Pons (tissue), 1 donor: ENCODE measurements around the gene CNIH3.

Experiments
- DNase-seq: peaks from one replicate; pipeline ENCODE4 v3.0.0-alpha.2; 2016; ENCODE audit warnings: low spot score

The CNIH3 gene

DNA sequence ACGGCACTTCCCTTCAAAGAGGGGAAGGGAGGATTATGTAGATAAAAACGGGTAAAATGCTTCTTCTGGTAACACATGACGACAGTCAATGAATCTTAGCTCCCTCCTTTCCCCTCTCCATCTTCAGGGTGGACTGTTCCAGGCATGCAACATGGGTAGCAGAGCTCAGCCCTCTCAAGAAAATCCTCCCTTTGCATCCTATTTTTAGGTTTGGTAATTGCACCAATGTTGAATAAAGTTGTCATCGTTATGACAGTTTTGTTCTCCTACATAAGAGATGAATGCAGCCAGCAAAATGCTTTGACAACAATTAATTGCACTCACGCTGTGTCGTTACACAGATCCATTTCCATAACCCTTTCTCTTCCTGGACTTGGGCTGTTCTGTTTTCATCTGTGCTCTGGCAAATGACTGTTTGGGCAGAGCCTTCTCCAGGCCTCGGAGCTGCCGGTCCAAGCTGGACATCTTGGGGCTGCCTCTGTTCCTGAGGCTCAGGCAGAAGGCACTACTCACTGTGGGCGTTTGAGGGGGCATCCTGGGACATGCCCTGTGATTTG lies 127.6 kb downstream of the CNIH3 start:
- DNase-seq, result no peak

DNA sequence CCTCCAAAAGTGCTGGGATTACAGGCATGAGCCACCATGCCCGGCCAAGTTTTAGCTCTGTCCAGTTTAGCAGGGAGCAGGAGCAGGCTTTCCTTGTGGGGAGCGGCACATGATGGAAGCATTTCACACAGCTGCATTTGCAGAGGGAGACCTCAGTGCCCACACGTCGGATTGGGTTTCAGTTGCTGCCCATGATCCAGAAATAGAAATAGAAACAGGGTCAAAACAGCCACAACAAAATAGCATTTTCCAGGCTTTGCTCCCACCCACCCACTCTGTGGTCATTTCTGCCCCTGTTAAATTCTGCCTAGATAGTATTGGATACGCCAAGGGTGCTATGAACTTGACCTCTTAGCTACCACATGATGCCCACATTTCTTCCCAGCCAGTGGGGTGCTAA lies 128.4 kb downstream of the CNIH3 start:
- DNase-seq, result no peak

DNA sequence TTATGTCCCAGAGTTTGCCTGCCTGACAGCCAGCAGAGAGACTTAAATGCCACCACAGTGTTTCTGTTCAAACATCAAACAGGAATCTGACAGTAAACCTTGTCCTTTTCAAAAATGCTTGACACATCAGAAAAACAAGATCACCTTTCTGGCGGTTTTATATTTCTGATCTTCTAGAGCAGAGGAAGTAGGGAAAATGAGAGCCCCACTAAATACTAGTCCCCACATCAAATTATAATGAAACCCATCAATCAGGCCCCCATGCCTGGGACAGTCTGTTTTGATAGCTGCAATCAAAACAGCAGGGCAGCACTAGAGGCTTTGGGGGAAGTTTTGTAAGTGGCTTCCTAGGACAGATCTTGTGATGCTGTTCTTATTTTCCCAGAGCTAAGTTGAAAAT lies 129.3 kb downstream of the CNIH3 start:
- no peak for DNase-seq

DNA sequence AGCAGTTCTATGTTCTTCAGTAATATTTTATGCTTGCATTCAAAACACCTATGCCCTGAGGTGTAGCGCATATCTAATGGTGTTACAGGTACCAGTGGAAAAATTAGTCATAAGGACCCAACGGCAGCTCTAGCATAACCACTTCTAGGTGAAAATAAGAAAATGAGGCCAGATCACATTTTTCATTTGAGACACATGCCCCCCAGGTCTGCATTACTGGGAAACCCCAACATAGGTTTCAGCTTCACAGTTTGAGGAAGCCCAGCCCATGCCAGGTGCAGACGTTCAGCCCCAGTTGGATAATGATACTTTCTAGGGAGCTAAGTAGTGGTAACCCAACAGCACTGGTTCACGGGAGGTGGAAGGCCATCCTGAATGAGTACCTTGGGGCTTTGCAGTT lies 129.8 kb downstream of the CNIH3 start:
- no peak for DNase-seq

DNA sequence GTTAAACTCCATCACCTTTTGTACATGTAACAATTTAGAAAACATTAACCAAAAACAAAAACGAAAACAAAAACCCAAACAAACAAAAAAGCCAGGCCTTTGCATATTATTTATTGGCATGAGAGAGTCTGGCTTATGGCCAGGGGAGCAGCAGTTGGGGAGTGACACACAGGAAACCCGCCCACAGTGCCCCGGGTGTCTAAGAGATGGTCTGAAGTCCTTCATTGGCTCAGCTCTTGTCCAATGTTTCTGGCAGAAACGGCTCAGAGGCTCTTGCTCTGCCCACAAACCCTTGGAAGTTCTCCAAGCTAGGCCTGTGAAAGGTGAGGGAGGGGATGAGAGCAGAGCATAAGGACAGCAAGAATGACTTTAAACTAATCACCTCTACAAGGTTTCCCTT lies 131.5 kb downstream of the CNIH3 start:
- no peak for DNase-seq

DNA sequence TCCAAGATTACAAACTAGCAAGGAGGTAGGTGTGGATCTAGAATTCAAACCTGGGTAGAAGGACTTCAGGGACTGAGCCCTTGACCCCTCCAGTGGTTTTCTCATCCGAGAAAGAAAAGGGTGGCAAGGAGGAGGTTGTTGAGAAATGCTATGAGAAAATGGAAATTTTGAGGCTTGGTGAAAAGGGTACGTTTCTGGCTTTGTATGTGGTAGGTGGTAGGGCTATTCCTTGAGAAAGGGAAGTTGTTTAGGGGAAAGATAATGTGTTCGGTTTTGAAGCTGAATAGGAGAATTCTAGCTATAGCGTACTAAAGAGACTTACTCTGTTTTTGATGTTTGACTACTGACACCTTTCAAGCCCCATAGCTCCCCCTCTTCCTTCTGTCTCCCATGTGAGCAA lies 133.8 kb downstream of the CNIH3 start:
- DNase-seq, result no peak

DNA sequence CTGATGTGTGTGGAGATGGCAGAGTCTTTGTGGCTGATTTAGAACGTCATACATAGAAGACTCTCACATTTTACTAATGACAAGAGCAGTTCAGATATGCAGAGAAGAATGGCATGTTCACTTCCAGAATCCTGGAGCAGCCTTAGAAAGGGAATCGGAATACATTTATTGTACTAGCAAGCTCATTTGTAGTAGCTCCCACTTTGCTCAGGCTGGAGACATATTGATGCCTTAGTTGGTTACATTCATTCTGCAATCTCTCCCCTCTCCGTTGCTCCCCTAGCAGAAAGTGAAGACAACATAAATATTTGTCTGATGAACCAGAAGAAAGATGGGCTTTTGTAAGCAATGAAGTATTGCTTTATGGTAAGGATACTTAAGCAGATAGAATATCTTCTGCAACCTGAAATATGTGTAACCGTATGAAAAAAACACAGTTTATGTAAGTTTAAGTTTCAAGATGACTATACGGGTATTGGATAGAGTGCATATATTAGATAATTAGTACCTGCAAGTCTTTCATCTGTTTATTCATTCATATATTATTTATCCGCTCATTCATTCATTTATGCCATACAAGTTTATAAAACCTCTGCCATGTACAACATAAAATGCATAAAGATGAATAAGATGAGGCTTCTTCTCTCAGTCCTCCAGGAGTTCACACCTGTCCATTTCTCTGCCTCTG lies 135.7 kb downstream of the CNIH3 start:
- no peak for DNase-seq

DNA sequence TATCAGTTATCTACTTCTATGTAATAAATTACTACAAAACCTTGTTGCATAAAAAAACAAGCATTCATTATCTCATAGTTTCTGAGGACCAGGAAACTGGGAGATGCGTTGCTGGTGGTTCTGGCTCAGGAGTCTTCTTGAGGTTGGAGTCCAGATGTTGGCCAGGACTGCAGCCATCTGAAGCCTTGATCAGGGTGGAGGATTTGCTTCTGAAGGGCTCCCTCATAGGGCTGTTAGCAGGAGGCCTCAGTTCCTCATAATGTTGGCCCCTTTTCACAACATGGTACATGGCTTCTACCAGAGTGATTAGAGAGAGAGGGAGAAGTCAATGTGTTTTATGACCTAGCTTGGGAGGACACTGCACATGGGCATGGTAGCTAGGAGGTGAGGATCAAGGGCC lies 137.4 kb downstream of the CNIH3 start:
- no peak for DNase-seq

DNA sequence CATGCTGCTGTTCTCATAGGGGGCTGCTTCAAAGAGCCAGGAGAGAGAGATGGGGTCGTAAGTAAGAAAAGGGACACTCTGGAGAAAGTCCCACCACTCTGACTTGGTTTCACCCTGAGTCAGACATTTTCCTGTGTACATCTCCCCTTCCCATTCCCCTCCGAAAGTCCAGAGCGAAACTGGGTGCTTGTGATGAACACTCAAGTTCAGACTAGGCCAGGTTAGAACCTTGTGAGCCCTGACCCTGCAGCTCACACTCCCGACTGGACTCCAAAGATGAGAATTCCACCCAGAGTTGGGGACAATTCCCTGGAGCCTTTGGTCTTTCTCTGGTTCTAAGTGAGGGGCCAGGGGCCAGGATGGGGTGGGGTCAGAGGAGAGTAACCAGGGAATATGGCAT lies 139.5 kb downstream of the CNIH3 start:
- DNase-seq, result no peak

DNA sequence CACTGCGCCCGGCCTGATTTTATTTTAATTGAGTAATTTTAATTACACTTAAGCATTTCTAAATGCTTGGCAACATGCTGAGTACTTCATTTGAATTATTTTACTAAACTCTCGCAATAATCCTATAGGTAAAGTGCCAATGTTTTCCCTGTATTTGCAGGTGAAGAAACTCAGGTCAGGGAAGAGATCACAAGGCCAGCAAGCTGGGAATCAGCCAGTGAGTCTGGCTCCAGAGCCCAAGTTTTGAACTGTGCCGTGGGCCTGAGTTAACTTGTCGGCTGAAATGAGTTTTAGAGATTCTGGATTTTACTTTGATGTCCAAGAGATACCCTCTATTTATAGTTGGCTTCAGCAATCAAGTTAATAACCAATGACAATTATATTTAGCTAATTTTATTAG lies 141.4 kb downstream of the CNIH3 start:
- no peak for DNase-seq

DNA sequence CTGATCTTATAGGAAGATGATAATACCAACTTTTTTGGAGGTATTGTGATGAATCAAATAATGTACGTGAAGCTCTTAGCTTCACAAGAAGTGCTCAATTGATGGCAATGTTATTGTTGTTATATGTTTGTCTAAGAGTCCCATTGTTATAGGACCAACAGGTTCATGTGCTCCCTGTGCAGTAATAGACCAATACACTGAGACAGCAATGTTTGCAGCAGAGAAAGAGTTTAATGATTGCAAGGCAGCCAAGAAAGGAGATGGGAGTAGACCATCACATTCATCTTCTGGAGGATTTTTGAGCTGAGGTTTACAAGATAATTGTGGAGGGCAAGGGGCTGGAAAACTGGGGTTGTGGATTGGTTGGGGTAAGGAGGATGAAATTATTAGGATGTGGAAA lies 143.0 kb downstream of the CNIH3 start:
- no peak for DNase-seq

DNA sequence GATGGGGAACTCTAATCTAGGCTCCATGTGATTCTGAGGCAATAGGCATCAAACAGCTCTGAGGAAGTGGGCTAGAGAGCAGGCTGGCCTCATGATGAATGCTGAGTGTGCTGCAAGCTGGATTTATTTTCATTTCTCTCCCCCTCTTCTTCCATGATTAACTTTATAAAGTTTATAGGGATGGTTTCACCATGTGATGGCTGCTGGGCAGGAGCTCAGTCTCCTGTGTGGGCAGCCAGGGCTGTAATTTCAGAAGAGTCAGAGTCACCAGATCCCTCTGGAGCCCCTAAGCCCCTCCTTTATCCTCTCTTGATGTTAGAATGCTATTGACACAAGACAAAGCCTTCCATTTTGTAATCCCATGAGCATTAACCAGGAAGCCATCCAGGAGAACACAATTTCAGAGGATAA lies 143.6 kb downstream of the CNIH3 start:
- DNase-seq, result no peak

DNA sequence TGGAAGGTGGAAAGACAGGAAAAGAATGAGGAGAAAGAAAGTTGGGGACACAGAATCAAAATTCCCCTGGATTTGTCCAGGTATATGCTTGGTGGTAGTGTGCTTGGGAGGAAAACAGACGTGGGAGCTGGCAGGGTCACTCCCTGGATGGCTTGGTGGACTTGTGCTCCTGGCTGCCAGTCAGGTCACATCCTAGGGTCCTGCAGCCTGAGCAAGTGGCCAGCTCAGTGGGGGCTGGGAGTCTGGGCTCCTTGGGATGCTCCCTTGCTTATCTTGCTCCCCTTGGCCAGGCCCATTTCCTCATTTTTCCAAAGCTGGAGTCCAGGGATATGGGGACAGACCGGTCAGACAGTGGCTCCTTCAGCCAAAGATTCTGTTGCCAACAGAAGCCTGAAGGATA lies 144.0 kb downstream of the CNIH3 start:
- no peak for DNase-seq

DNA sequence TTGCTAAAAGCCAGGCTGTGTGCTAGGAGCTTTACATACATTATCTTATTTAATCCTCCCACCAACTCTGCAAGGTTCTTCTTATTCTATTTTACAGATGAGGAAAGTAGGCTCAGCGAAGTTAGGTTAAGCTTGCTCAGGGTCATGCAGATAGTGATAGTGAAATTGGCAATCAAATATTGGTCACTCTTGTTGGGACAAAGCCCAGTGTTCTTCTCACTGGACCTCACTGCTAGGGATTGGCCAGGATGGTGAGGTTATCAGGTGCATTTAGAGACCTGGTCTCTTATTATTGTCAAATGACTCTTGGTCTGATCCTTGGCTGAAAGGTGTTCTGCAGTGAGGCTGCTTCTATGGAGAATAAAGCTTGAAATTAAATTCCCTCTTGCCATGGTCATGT lies 145.1 kb downstream of the CNIH3 start:
- DNase-seq, result no peak

DNA sequence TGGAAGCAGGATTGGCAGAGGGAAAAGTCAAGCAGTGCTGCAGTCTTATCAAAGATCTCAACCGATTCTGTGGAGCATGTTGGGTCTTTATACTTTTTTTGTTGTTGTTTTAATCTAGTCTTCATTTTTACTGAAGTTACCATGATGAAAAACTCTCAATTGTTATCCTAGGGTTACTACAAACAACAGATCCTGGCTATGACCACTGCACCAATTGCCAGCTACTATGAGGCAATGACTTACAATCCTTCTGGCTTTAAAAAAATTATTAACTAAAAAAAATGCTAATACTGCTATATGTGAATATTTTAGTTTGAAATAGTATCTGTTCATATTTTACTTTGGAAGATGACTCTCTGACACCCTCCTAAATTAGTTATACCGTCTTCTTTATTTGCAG lies 145.9 kb downstream of the CNIH3 start:
- no peak for DNase-seq

DNA sequence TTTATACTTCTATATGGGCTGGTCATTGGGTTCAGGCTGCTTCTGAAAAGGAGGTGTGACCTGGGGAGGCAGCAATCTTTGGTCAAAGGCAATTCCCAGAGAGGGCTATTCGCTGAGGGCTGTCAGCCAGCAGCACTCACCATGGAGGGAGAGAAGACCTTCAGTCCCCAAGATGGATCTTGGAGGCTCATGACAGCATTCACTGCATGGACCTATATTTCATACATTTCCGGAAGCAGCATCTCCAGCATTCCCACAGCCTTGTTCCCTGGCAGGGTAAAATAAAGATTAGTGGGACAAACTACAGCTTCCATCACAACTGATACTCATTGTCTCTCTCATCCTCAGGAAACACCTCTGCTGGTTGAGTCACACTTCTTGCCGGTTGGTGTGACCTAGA lies 146.6 kb downstream of the CNIH3 start:
- DNase-seq, result no peak

DNA sequence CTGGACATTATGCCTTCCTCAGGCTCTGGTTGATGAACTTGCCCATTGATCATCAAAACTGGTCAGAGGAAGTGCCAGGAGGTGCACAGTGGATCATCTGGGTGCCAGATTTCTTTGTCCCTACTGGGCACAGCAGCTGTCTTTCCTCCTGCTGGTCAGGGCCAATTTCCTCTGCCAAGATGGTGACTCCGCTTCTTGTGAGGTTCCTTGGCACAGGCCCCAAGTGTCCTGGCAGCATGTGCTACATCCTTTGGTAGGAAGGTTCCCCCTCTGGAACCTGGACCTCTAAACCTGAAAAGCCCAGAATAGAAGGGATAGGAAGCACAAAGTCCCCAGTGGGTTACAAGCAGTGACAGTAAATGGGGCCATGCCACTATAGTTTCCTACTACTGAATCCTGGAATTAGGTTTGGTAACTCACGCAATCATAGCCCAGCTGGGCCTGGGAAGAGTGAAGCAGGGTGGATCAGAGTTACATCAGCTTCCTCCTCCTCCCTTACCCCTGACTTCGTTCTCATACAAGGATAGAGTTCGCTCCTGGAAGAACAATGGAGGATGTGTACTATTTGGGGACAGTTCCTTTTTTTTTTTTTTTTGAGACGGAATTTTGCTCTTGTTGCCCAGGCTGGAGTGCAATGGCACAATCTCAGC lies 147.1 kb downstream of the CNIH3 start:
- no peak for DNase-seq

DNA sequence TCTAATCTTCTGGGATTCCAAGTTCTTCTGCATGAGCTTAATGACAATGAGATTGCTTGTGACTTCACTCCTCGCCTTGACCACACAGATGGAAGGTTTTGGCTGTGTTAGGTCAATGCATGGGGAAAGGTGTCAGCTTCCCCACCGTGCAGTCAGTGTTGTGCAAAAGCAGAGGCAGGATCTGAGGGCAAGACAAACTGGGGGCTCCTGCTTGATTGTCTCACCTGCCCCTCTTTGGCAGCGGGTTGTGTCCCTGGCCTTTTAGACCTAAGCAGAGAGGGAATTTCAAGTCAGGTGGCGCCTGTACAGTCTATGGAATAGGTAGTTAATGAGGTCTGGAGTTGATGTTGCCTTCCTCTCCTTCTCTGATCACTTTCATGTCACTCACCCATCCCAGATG lies 150.1 kb downstream of the CNIH3 start:
- no peak for DNase-seq

DNA sequence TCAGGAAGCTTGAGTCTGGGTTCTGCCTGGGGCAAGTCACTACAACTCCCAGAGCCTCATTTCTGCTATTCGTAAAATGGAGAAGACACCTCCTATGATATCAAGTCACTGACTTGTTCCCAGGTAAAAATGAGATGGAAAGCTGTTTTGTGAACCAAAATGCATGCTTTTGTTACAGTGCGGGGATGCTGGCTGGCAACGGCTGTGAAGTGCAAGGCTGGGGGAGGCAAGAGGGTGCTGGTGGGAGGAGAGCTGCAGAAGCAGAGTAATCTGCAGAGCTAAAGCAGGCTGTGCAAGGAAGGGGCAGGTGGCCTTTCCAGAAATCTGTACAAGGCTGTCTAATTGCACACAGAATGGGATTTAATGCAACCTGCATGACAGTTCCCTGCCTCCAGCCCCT lies 150.9 kb downstream of the CNIH3 start:
- DNase-seq, result no peak

DNA sequence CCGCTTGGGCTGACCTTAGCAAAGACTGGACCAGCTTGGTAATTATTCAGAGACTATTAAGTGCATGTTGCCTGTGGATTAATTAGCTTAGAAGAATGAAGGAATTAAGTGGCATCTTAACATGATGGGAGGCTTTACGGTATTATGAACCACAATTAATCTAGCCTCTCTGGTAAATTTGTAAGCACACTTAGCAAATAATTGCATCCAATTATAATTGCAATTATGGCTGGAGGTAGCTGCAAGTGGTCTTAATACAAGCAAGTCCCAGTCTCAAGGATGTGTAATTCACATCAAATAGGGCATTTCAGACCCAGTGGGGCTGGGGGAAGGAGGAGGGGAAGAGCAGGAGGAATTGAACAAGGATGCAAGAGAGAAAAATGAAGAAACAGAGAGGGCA lies 151.6 kb downstream of the CNIH3 start:
- DNase-seq, result no peak

DNA sequence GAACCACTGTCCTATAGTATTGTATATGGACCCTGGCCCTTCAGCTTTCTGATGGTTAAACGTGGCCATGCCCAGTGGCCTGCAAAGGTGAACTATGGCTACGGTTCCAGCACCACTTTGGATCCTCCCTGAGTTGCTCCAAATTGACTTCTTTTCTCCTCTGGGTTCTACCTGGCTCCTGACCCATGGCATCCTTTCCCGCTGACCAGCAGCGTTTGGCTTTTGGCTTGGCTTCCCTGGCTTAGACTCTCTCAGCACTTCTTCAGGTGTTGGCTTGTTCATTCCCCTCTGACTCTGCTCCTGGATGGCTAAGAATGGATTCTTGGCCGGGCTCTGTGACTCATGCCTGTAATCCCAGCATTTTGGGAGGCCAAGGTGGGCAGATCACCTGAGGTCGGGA lies 152.9 kb downstream of the CNIH3 start:
- DNase-seq, result no peak

DNA sequence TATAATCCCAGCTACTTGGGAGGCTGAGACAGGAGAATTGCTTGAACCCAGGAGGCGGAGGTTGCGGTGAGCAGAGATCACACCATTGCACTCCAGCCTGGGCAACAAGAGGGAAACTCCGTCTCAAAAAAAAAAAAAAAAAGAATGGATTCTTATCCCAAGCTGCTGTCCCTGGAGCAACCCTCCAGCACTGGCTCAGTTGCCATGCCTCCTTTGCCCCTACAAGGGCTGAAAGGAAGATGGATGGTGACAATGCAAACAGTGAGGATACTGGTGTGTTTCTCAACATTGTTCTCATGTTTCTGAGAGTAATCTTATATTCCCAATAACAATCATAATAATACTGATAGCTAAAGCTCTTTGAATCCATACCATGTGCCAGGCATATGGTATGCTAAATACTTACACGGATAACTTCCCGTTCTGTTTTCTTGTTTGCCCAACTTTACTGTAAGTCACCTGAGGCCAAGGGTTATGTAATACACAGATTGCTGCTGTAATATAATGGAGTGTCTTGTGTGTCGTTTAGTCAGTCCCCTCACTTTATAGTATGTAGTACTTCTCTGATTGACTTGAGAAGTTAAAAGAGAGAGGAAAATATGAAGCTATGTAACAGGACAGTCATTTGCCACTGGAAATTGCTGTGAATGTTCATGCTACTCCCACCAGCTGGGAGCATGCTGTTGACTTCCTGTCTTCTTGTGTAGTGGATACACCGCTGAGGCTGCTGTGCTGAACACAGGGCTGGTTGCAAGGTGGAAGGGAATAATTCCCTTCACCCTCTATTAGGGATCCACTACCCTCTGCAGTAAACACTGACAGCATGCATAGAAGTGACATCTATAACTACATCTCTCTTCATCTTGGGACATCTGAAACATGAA lies 153.6 kb downstream of the CNIH3 start:
- no peak for DNase-seq

DNA sequence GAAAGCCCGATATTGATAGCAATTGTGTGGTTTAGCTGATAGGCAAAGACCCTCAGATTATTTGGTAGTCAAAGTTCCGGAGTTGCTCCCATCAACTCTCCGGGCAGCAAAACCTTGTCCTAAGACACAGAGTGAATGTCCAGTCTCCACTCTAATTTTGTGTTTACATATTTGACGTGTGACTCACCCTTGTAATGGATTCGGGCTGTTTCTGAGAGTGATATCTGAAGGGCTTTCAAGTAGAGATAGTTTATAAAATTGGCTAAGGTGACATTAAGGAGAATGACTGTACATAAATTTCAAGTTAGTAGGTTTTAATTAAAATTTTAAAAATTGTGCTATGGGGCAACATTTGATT lies 154.2 kb downstream of the CNIH3 start:
- DNase-seq, result no peak
